Calu3 (cell line): ENCODE results near the gene WFIKKN1. TPM values are rescaled to one million over a fixed set of nuclear protein-coding genes. Genes with fewer than 3 reads are reported as not detected.

ENCODE experiments used
- BruUV-seq: library from RNA; stranded (reverse); fragments of 400-500 nt; replicated peaks from 2 replicates; lab custom pipeline; 2021; lab: Mats Ljungman, UMichigan
- CTCF ChIA-PET: fragments of 300-600 bp; sonication (Branson Sonifier 250); formaldehyde crosslinking; loops from one replicate; lab custom pipeline; 2022; ENCODE audit warnings: antibody characterized with exemption; lab: Charles Lee
- DNase-seq: peaks from one replicate; pipeline ENCODE4 v3.0.0; 2022
- H3K27ac Mint-ChIP-seq: one replicate; pipeline ENCODE4 v1.8.0; 2022; ENCODE audit warnings: mixed read lengths; ENCODE audit not compliant: unreplicated experiment
- H3K27me3 Mint-ChIP-seq: one replicate; pipeline ENCODE4 v1.8.0; 2022; ENCODE audit warnings: mixed read lengths; ENCODE audit not compliant: unreplicated experiment
- H3K36me3 Mint-ChIP-seq: one replicate; pipeline ENCODE4 v1.8.0; 2022; ENCODE audit warnings: mild to moderate bottlenecking, moderate library complexity, mixed read lengths; ENCODE audit not compliant: insufficient read depth, unreplicated experiment
- H3K4me1 Mint-ChIP-seq: one replicate; pipeline ENCODE4 v1.8.0; 2022; ENCODE audit warnings: mild to moderate bottlenecking, low read depth, mixed read lengths; ENCODE audit not compliant: unreplicated experiment
- H3K4me3 Mint-ChIP-seq: one replicate; pipeline ENCODE4 v1.8.0; 2022; ENCODE audit warnings: mild to moderate bottlenecking, low read depth, moderate library complexity, mixed read lengths; ENCODE audit not compliant: unreplicated experiment
- H3K9me3 Mint-ChIP-seq: one replicate; pipeline ENCODE4 v1.8.0; 2022; ENCODE audit warnings: low read depth, mixed read lengths; ENCODE audit not compliant: unreplicated experiment
- CTCF ChIP-seq: fragments of 200-600 bp; IDR thresholded peaks from one replicate; pipeline ENCODE4 v1.8.0; 2022; ENCODE audit warnings: antibody characterized with exemption; ENCODE audit not compliant: unreplicated experiment
- intact Hi-C: fragments of 100-400 bp; cut with micrococcal nuclease; formaldehyde crosslinking; loops from one replicate; pipeline ENCODE4 v1.10.0; 2022; ENCODE audit not compliant: unreplicated experiment
- total RNA-seq: library from RNA; stranded (reverse); gene quantifications from 2 replicates; pipeline ENCODE4 v1.2.3, GENCODE V29; 2022

WFIKKN1 gene
- total RNA-seq, 1 experiment from 2014 or later: 0.90 TPM

- H3K27me3 Mint-ChIP-seq: no peaks in the 10 kb centered on the region
- DNase-seq: peak; percentile 46
- peaks cover 93% of the 10 kb centered on the region for H3K36me3 Mint-ChIP-seq
- H3K4me3 Mint-ChIP-seq: peak overlapping the region; percentile 94
- CTCF ChIA-PET: interaction anchor here (1.4 kb wide), 1 partner anchor 18 kb away, joined by 3 read pairs; no protein-coding TSS in a partner anchor
- intact Hi-C loops: no loop called here
- peaks cover 16% of the 10 kb centered on the region for H3K4me1 Mint-ChIP-seq
- TF ChIP-seq CTCF: no peak
- no TSS peak for BruUV-seq
- H3K9me3 Mint-ChIP-seq: no peaks in the 10 kb centered on the region
- H3K27ac Mint-ChIP-seq: peak overlapping the region; percentile 89
Observed at GRCh38 chr16:683396-684070, 52.7 kb downstream of the WFIKKN1 start.

Other genes starting within 250 kb of the WFIKKN1 start
- 70.0 and 78.5 TPM in 2 replicates for gene PGAP6, start 249.0 kb upstream of the WFIKKN1 start, total RNA-seq
- 88.2 and 96.5 TPM in 2 replicates for gene NME4, start 233.8 kb upstream of the WFIKKN1 start, total RNA-seq
- 41.2 and 49.6 TPM in 2 replicates for gene DECR2, start 229.1 kb upstream of the WFIKKN1 start, total RNA-seq
- gene RAB11FIP3, start 205.3 kb upstream of the WFIKKN1 start, total RNA-seq: 26.6 and 33.7 TPM in 2 replicates
- gene CAPN15, start 103.3 kb upstream of the WFIKKN1 start, total RNA-seq: 108 and 120 TPM in 2 replicates
- not detected in 2 replicates for gene PRR35, start 70.6 kb upstream of the WFIKKN1 start, total RNA-seq
- gene NHLRC4, start 64.0 kb upstream of the WFIKKN1 start, total RNA-seq: not detected in 2 replicates
- 101 and 106 TPM in 2 replicates for gene PIGQ, start 61.0 kb upstream of the WFIKKN1 start, total RNA-seq
- 35.6 and 36.5 TPM in 2 replicates for gene RAB40C, start 40.9 kb upstream of the WFIKKN1 start, total RNA-seq
- 117 and 121 TPM in 2 replicates for gene METTL26, start 5.3 kb downstream of the WFIKKN1 start, total RNA-seq
- 56.3 and 60.7 TPM in 2 replicates for gene MCRIP2, start 10.8 kb downstream of the WFIKKN1 start, total RNA-seq
- gene WDR90, start 18.4 kb downstream of the WFIKKN1 start, total RNA-seq: 142 and 162 TPM in 2 replicates
- gene RHOT2, start 37.1 kb downstream of the WFIKKN1 start, total RNA-seq: 154 and 163 TPM in 2 replicates
- gene RHBDL1, start 44.7 kb downstream of the WFIKKN1 start, total RNA-seq: 2.4 and 2.6 TPM in 2 replicates
- 102 and 114 TPM in 2 replicates for gene STUB1, start 49.4 kb downstream of the WFIKKN1 start, total RNA-seq
- gene JMJD8, start 53.3 kb downstream of the WFIKKN1 start, total RNA-seq: 88.3 and 90.5 TPM in 2 replicates
- gene WDR24, start 59.4 kb downstream of the WFIKKN1 start, total RNA-seq: 18.6 and 22.5 TPM in 2 replicates
- gene FBXL16, start 74.8 kb downstream of the WFIKKN1 start, total RNA-seq: 1.3 and 4.6 TPM in 2 replicates
- 51.7 and 61.5 TPM in 2 replicates for gene METRN, start 84.1 kb downstream of the WFIKKN1 start, total RNA-seq
- 49.6 and 57.2 TPM in 2 replicates for gene ANTKMT, start 90.2 kb downstream of the WFIKKN1 start, total RNA-seq
- 10.0 and 12.5 TPM in 2 replicates for gene CCDC78, start 95.5 kb downstream of the WFIKKN1 start, total RNA-seq
- gene HAGHL, start 96.1 kb downstream of the WFIKKN1 start, total RNA-seq: 11.7 and 12.8 TPM in 2 replicates
- 51.9 and 58.4 TPM in 2 replicates for gene CIAO3, start 110.0 kb downstream of the WFIKKN1 start, total RNA-seq
- gene MSLN, start 129.7 kb downstream of the WFIKKN1 start, total RNA-seq: 3.4 and 8.9 TPM in 2 replicates
- 47.5 and 51.1 TPM in 2 replicates for gene RPUSD1, start 157.4 kb downstream of the WFIKKN1 start, total RNA-seq
- 154 and 173 TPM in 2 replicates for gene CHTF18, start 157.6 kb downstream of the WFIKKN1 start, total RNA-seq
- gene GNG13, start 169.7 kb downstream of the WFIKKN1 start, total RNA-seq: not detected in 2 replicates